ENCODE measurements around the gene LRP11. TPM values are rescaled to one million over a fixed set of nuclear protein-coding genes. Genes with fewer than 3 reads are reported as not detected.

Gene LRP11
- total and polyA plus RNA-seq, 2 of the 13 experiments (the other 11 are each of a cell fraction or from before 2014, with no cell fraction given), result 32.4 to 48.9 TPM

- TF ChIP-seq SNRNP70 (IDR thresholded peaks at IDR 0.05; ENCODE audit: low read depth, low read length) (no peak), MAFK (conservative IDR thresholded peaks at IDR 0.05 in 1 of 2, IDR thresholded peaks at IDR 0.05 in 1 of 2; ENCODE audit: low read length in 2 of 2) (peak; percentile 100), TSC22D2 (CRISPR knock-in tag; IDR thresholded peaks at IDR 0.05; ENCODE audit: borderline replicate concordance) (no peak), ZNF598 (CRISPR knock-in tag; IDR thresholded peaks at IDR 0.05; ENCODE audit: borderline replicate concordance) (0 out of 2 replicates have a peak, but pooled peaks have one; percentile 22), TRIM24 (CRISPR knock-in tag; IDR thresholded peaks at IDR 0.05) (no peak), ZNF737 (CRISPR knock-in tag; IDR thresholded peaks at IDR 0.05; ENCODE audit: borderline replicate concordance) (peak; percentile 7; the same call in 1 of the 2 replicates), RARA (CRISPR knock-in tag; IDR thresholded peaks at IDR 0.05) (no peak), PHF8 (CRISPR knock-in tag; IDR thresholded peaks at IDR 0.05) (no peak), TP53 (CRISPR knock-in tag; conservative IDR thresholded peaks at IDR 0.05) (no peak), ZNF7 (CRISPR knock-in tag; IDR thresholded peaks at IDR 0.05) (no peak), NR2F1 (CRISPR knock-in tag; IDR thresholded peaks at IDR 0.05) (no peak), YEATS4 (CRISPR knock-in tag; IDR thresholded peaks at IDR 0.05; ENCODE audit: borderline replicate concordance) (no peak), HOXD1 (CRISPR knock-in tag; IDR thresholded peaks at IDR 0.05) (no peak), SIN3A (IDR thresholded peaks at IDR 0.05; ENCODE audit: borderline replicate concordance, low read depth, low read length) (no peak), ZFX (CRISPR knock-in tag; IDR thresholded peaks at IDR 0.05; ENCODE audit: low read depth) (no peak), KDM2A (CRISPR knock-in tag; IDR thresholded peaks at IDR 0.05; ENCODE audit: borderline replicate concordance, low read depth) (no peak), RFX5 (IDR thresholded peaks at IDR 0.05; ENCODE audit: low read depth, low read length) (peak; percentile 33; the same call in 1 of the 2 replicates), GMEB2 (CRISPR knock-in tag; IDR thresholded peaks at IDR 0.05; ENCODE audit: low read depth) (no peak), ZNF331 (CRISPR knock-in tag; IDR thresholded peaks at IDR 0.05) (no peak), DPF2 (CRISPR knock-in tag; IDR thresholded peaks at IDR 0.05; ENCODE audit: borderline replicate concordance, low read depth) (no peak)
- TF ChIP-seq, protein P1, sequence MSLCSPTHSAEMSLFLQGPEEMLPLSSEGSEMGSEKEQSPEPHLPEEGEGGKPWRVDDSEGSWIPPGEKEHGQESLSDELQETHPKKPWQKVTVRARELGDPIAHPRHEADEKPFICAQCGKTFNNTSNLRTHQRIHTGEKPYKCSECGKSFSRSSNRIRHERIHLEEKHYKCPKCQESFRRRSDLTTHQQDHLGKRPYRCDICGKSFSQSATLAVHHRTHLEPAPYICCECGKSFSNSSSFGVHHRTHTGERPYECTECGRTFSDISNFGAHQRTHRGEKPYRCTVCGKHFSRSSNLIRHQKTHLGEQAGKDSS (CRISPR knock-in tag; IDR thresholded peaks at IDR 0.05; ENCODE audit: borderline replicate concordance, low read depth), result no peak
- TF ChIP-seq, protein P2, sequence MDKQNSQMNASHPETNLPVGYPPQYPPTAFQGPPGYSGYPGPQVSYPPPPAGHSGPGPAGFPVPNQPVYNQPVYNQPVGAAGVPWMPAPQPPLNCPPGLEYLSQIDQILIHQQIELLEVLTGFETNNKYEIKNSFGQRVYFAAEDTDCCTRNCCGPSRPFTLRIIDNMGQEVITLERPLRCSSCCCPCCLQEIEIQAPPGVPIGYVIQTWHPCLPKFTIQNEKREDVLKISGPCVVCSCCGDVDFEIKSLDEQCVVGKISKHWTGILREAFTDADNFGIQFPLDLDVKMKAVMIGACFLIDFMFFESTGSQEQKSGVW (CRISPR knock-in tag; IDR thresholded peaks at IDR 0.05; ENCODE audit: borderline replicate concordance), result no peak
- TF ChIP-seq, protein P3, sequence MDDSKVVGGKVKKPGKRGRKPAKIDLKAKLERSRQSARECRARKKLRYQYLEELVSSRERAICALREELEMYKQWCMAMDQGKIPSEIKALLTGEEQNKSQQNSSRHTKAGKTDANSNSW (CRISPR knock-in tag; IDR thresholded peaks at IDR 0.05; ENCODE audit: borderline replicate concordance), result no peak
- TF ChIP-seq, protein P4, sequence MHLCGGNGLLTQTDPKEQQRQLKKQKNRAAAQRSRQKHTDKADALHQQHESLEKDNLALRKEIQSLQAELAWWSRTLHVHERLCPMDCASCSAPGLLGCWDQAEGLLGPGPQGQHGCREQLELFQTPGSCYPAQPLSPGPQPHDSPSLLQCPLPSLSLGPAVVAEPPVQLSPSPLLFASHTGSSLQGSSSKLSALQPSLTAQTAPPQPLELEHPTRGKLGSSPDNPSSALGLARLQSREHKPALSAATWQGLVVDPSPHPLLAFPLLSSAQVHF (CRISPR knock-in tag; IDR thresholded peaks at IDR 0.05), result no peak
These were observed 3.9 kb upstream of the LRP11 start (continued) for GRCh38 chr6:149867876-149868640.
